Adrenal gland (tissue), 12 donors: ENCODE measurements around the gene RRM2. TPM values are rescaled to one million over a fixed set of nuclear protein-coding genes. Genes with fewer than 3 reads are reported as not detected.

ENCODE experiments used
- DNase-seq, 7 donors: peaks; one replicate each; pipeline ENCODE4 v3.0.0-alpha.2; 2019 to 2020
- H3K27ac ChIP-seq, 5 donors: fragments of 200-600 bp; sonication (generic) in 4 of 5; 1 replicate in 3 of 5; 2 replicates in 2 of 5; pipeline versions ENCODE4 v1.5.1 to v1.8.0; 2016 to 2020; ENCODE audit warnings: mild to moderate bottlenecking in 1 of 5
- H3K27me3 ChIP-seq: fragments of 200-600 bp; 2 replicates; pipeline ENCODE4 v1.8.0; 2021
- H3K36me3 ChIP-seq, 2 donors: fragments of 200-600 bp; replicated peaks in 1 of 2; 1 replicate in 1 of 2; 2 replicates in 1 of 2; pipeline versions ENCODE4 v1.5.1 to v1.8.0; 2018 to 2022
- H3K4me1 ChIP-seq, 2 donors: fragments of 200-600 bp; replicated peaks in 1 of 2; 1 replicate in 1 of 2; 2 replicates in 1 of 2; pipeline versions ENCODE4 v1.5.1 to v1.8.0; 2018 to 2021
- H3K4me3 ChIP-seq, 4 donors: fragments of 200-600 bp; sonication (generic) in 3 of 4; one replicate each; pipeline ENCODE4 v1.5.1; 2016 to 2018
- H3K9me3 ChIP-seq, 3 donors: fragments of 200-600 bp; sonication (generic) in 1 of 3; replicated peaks in 1 of 3; 1 replicate in 2 of 3; 2 replicates in 1 of 3; pipeline versions ENCODE4 v1.5.1 to v1.8.0; 2016 to 2021
- POLR2A ChIP-seq, 2 donors: fragments of 450-650 bp; IDR thresholded peaks; one replicate each; pipeline ENCODE4 v1.6.1; 2017; ENCODE audit warnings: antibody characterized with exemption in 2 of 2, mild to moderate bottlenecking in 2 of 2, moderate library complexity in 1 of 2
- WGBS, 4 donors: extraction: QIAGEN DNeasy Blood & Tissue Kit in 2 of 4; methylation state at CpG; one replicate each; pipeline versions ENCODE4 v1.1.5 to v1.1.7; 2013 to 2017; 5-methylcytosine and 5-hydroxymethylcytosine counted together
- intact Hi-C, 2 donors: fragments of 100-400 bp; cut with DNase I; formaldehyde crosslinking; loops; one replicate each; pipeline versions ENCODE4 v1.14.1 to v1.15.0; 2022 to 2023
- polyA plus RNA-seq, 3 donors: library from polyadenylated mRNA; stranded (reverse); fragments of 200-250 nt in 2 of 3; fragments of 350-450 nt in 1 of 3; fragmentation: Illumina TruSeq in 1 of 3; extraction: RNeasy Lipid Tissue Mini Kit (QIAGEN cat#74804) in 1 of 3; gene quantifications; one replicate each; pipeline ENCODE4 v1.2.3, GENCODE V29; 2013 to 2014
- total RNA-seq, 9 donors: library from RNA; depleted of rRNA in 4 of 9; stranded (reverse); fragments of >200 nt in 4 of 9; fragments of 120-200 nt in 1 of 9; fragmentation: NEBNext Ultra II Directional in 1 of 9; extraction: Animal tissue kit (Norgen Biotek cat#: 25700) in 1 of 9; gene quantifications; one replicate each; pipeline versions ENCODE4 v1.1.0 to v1.2.4, GENCODE V29; 2013 to 2023
- TF ChIP-seq, protein P1 (sequence below), 6 experiments: fragments of 450-650 bp in 4 of 6; fragments of 200-600 bp in 2 of 6; sonication (generic) in 1 of 6; IDR thresholded peaks; 1 replicate in 5 of 6; 2 replicates in 1 of 6; pipeline versions ENCODE4 v1.5.1 to v1.8.0; 2016 to 2021; ENCODE audit warnings: antibody characterized with exemption in 6 of 6, mild to moderate bottlenecking in 2 of 6, moderate library complexity in 1 of 6
- donor health status: healthy with polysubstance abuse.
- donor health status: Bipolar disorder and iron deficiency.
- donor health status: DM: yes; HTN: yes; CAD: no.
- donor health status: DM: no; HTN: no; CAD: no.
- donor health status: DM: no; HTN: no; CAD: no.
- donor health status: DM: yes; HTN: yes; CAD: no.

Gene RRM2
- total and polyA plus RNA-seq, 12 donors: 0.67 to 22.3 (median 3.8) TPM

DNA sequence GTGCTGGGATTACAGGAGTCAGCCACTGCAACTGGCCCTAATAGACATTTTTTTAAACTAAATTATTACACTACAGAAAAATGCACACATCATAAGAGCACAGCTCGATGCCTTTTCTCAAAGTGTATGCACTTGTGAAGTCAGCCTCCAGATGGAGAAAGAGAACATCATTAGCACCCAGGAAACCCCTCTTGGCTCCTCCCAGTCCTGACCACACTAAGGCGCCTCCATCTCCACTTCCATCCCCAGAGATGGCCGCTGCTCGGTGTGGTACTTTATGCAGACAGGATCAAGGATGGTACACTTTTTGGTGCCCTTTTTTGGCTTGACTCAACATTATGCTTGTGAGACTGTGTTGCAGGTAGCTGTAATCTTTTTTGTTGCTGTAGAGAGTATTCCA is 34.8 kb downstream of the RRM2 start:
- no peak overlapping the region for H3K4me3 ChIP-seq
- no peak overlapping the region for H3K27ac ChIP-seq
- H3K9me3 ChIP-seq: no peaks in the 10 kb centered on the region
- intact Hi-C loops: no loop called here
- H3K27me3 ChIP-seq: no peaks in the 10 kb centered on the region
- DNase-seq: no peak
- WGBS, 4 donors: 93 to 98% (median 96%) methylated on average over 4 of the region's 4 CpGs
- H3K4me1 ChIP-seq: no peaks in the 10 kb centered on the region
- TF ChIP-seq, protein P1, sequence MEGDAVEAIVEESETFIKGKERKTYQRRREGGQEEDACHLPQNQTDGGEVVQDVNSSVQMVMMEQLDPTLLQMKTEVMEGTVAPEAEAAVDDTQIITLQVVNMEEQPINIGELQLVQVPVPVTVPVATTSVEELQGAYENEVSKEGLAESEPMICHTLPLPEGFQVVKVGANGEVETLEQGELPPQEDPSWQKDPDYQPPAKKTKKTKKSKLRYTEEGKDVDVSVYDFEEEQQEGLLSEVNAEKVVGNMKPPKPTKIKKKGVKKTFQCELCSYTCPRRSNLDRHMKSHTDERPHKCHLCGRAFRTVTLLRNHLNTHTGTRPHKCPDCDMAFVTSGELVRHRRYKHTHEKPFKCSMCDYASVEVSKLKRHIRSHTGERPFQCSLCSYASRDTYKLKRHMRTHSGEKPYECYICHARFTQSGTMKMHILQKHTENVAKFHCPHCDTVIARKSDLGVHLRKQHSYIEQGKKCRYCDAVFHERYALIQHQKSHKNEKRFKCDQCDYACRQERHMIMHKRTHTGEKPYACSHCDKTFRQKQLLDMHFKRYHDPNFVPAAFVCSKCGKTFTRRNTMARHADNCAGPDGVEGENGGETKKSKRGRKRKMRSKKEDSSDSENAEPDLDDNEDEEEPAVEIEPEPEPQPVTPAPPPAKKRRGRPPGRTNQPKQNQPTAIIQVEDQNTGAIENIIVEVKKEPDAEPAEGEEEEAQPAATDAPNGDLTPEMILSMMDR (IDR thresholded peaks at IDR 0.05): no peak
- TF ChIP-seq POLR2A (IDR thresholded peaks at IDR 0.05): no peak
- H3K36me3 ChIP-seq: no peaks in the 10 kb centered on the region

DNA sequence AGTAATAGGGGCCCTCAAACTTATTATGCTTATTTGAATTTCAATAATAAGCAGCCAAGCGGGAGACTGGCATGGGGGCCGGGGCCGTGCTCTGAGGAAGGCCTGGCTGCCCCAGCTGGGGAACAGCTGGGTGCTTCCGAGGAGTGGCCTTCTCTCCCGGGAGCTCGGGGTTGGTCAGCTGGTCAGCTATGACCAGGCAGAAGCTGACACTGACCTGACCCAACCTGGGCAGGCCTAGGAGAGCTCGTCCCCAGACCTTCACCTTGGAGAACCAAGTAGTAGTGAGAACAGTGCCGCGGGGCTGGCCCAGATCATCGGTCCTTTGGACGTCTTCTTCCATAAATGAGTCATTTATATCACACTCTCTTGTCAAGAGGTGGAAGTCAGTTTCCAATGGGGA is 36.1 kb downstream of the RRM2 start:
- H3K36me3 ChIP-seq: no peaks in the 10 kb centered on the region
- H3K4me1 ChIP-seq: no peaks in the 10 kb centered on the region
- intact Hi-C loops: no loop called here
- TF ChIP-seq, protein P1 (IDR thresholded peaks at IDR 0.05): no peak
- no peak for TF ChIP-seq POLR2A (IDR thresholded peaks at IDR 0.05)
- no peaks in the 10 kb centered on the region for H3K9me3 ChIP-seq
- H3K4me3 ChIP-seq: no peak overlapping the region
- DNase-seq: no peak
- WGBS, 4 donors: 80 to 93% (median 92%) methylated on average over 7 to 11 of the region's 11 CpGs
- H3K27me3 ChIP-seq: no peaks in the 10 kb centered on the region
- no peak overlapping the region for H3K27ac ChIP-seq

DNA sequence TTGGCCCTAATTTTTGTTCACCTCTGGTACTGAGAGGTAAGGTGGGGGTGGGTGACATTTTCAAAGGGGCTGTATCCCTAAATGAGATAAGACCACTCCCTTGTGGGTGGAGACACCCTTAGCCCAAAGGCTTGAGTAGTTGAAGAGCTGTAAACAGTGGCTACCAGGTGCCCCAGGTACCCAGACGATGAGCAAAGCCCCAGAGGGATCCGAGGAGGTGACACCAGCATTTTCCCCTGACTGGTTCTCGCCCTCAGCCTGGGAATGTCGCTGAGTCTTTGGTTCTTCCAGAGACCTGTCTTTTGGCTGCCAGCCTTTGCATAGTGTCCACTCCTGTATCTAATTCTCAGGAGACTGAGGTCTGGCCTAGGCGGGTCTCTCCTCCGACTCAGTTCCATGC is 36.5 kb downstream of the RRM2 start:
- intact Hi-C loops: no loop called here
- DNase-seq: no peak
- no peaks in the 10 kb centered on the region for H3K36me3 ChIP-seq
- TF ChIP-seq, protein P1 (IDR thresholded peaks at IDR 0.05): no peak
- no peak for TF ChIP-seq POLR2A (IDR thresholded peaks at IDR 0.05)
- no peak overlapping the region for H3K4me3 ChIP-seq
- 90 to 96% (median 91%) methylated on average over 5 to 6 of the region's 6 CpGs for WGBS, 4 donors
- no peaks in the 10 kb centered on the region for H3K4me1 ChIP-seq
- no peaks in the 10 kb centered on the region for H3K9me3 ChIP-seq
- no peak overlapping the region for H3K27ac ChIP-seq
- no peaks in the 10 kb centered on the region for H3K27me3 ChIP-seq

DNA sequence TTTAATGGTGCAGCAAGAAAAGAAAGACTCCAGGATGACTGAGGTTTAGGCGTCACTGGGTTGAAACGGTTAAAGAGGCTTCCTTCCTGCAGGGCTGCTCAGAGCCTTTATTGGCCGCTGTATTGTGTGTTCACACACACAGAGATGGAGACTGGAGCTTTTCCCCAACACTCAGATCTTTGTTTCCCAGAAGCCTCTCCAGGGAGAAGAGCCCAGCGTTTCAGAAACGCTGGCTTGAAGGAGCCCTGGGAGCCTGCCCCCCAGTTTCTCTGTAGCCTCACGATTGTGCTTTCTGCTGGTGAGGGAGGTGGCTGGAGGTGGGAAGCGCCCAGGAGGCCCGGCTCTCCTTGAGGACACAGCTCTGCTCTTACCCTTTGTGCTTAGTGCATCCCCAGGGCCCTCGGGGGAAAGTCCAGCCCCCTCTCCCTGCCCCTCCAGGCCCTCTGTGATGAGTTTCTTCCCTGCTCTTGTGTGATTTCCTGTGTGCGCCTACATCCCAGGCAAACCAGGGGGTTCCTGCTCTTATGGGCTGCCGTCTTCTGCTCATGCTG is 37.1 kb downstream of the RRM2 start:
- 75 to 82% (median 77%) methylated on average over 9 to 11 of the region's 11 CpGs for WGBS, 4 donors
- H3K36me3 ChIP-seq: no peaks in the 10 kb centered on the region
- DNase-seq: no peak
- no peak overlapping the region for H3K4me3 ChIP-seq
- H3K27ac ChIP-seq: no peak overlapping the region
- H3K9me3 ChIP-seq: no peaks in the 10 kb centered on the region
- intact Hi-C loops: no loop called here
- no peaks in the 10 kb centered on the region for H3K4me1 ChIP-seq
- no peak for TF ChIP-seq POLR2A (IDR thresholded peaks at IDR 0.05)
- TF ChIP-seq, protein P1 (IDR thresholded peaks at IDR 0.05): no peak
- no peaks in the 10 kb centered on the region for H3K27me3 ChIP-seq
